DOHH2 (cell line): Measurements from ENCODE around the gene SUDS3.

ENCODE experiments used
- H3F3A ChIP-seq: fragments of 200-600 bp; sonication (generic), shearing (Covaris generic); 2 replicates; pipeline ENCODE4 v1.6.0; 2016; ENCODE audit warnings: antibody characterized with exemption, mild to moderate bottlenecking; ENCODE audit not compliant: control insufficient read depth, insufficient read depth
- H3K27ac ChIP-seq: fragments of 200-600 bp; sonication (generic); 2 replicates; pipeline ENCODE4 v1.5.1; 2014; ENCODE audit warnings: low read depth, mild to moderate bottlenecking, low read length, moderate library complexity
- H3K27me3 ChIP-seq: fragments of 200-600 bp; sonication (generic); 2 replicates; pipeline ENCODE4 v1.6.1; 2014; ENCODE audit warnings: mild to moderate bottlenecking, low read length, mixed read lengths; ENCODE audit not compliant: control insufficient read depth
- H3K36me3 ChIP-seq: fragments of 200-600 bp; sonication (generic); 2 replicates; pipeline ENCODE4 v1.6.1; 2014; ENCODE audit warnings: mild to moderate bottlenecking, low read length, moderate library complexity, mixed read lengths; ENCODE audit not compliant: control insufficient read depth
- H3K4me1 ChIP-seq: fragments of 200-600 bp; sonication (generic); 2 replicates; pipeline ENCODE4 v1.6.1; 2014; ENCODE audit warnings: mild to moderate bottlenecking, low read length, mixed read lengths; ENCODE audit not compliant: control insufficient read depth
- H3K4me2 ChIP-seq: fragments of 200-600 bp; sonication (generic); 2 replicates; pipeline ENCODE4 v1.6.0; 2014; ENCODE audit warnings: mild to moderate bottlenecking, low read length, moderate library complexity
- H3K4me3 ChIP-seq: fragments of 200-600 bp; sonication (generic); 2 replicates; pipeline ENCODE4 v1.5.1; 2014; ENCODE audit warnings: mild to moderate bottlenecking, low read length, mixed read lengths
- H3K79me2 ChIP-seq: fragments of 200-600 bp; sonication (generic); 2 replicates; pipeline ENCODE4 v1.6.1; 2014; ENCODE audit warnings: mild to moderate bottlenecking, low read length, mixed read lengths; ENCODE audit not compliant: control insufficient read depth
- H3K9me2 ChIP-seq: fragments of 200-600 bp; sonication (generic); replicated peaks from 2 replicates; pipeline ENCODE4 v1.6.1; 2014; ENCODE audit warnings: mild to moderate bottlenecking, low read length, mixed read lengths; ENCODE audit not compliant: control insufficient read depth
- H3K9me3 ChIP-seq: fragments of 200-600 bp; sonication (generic); 2 replicates; pipeline ENCODE4 v1.6.1; 2014; ENCODE audit warnings: antibody characterized with exemption, low read length, mixed read lengths; ENCODE audit not compliant: control insufficient read depth, insufficient read depth
- H4K20me1 ChIP-seq: fragments of 200-600 bp; sonication (generic); 2 replicates; pipeline ENCODE4 v1.6.0; 2014; ENCODE audit warnings: low read depth, mild to moderate bottlenecking, antibody characterized with exemption, low read length, moderate library complexity; ENCODE audit not compliant: control insufficient read depth, insufficient read depth
- EZH2phosphoT487 ChIP-seq: fragments of 200-600 bp; sonication (generic); IDR thresholded peaks from 2 replicates; pipeline ENCODE4 v1.6.1; 2017; ENCODE audit warnings: borderline replicate concordance, mild to moderate bottlenecking, antibody characterized with exemption, low read length, moderate library complexity, mixed read lengths
- TF ChIP-seq, protein P1 (sequence below): fragments of 200-600 bp; sonication (generic); IDR thresholded peaks from one replicate; pipeline ENCODE4 v1.5.1; 2014; ENCODE audit warnings: antibody characterized with exemption, mild to moderate bottlenecking, low read depth, low read length; ENCODE audit not compliant: poor library complexity, severe bottlenecking

SUDS3 gene

GRCh38 chr12:118377021-118377883 lies 897 bp downstream of the SUDS3 start:
- no peak for TF ChIP-seq EZH2phosphoT487
- TF ChIP-seq, protein P1, sequence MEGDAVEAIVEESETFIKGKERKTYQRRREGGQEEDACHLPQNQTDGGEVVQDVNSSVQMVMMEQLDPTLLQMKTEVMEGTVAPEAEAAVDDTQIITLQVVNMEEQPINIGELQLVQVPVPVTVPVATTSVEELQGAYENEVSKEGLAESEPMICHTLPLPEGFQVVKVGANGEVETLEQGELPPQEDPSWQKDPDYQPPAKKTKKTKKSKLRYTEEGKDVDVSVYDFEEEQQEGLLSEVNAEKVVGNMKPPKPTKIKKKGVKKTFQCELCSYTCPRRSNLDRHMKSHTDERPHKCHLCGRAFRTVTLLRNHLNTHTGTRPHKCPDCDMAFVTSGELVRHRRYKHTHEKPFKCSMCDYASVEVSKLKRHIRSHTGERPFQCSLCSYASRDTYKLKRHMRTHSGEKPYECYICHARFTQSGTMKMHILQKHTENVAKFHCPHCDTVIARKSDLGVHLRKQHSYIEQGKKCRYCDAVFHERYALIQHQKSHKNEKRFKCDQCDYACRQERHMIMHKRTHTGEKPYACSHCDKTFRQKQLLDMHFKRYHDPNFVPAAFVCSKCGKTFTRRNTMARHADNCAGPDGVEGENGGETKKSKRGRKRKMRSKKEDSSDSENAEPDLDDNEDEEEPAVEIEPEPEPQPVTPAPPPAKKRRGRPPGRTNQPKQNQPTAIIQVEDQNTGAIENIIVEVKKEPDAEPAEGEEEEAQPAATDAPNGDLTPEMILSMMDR, result no peak
- peaks cover 31% of the 10 kb centered on the region for H3K4me1 ChIP-seq
- H3K79me2 ChIP-seq, result peaks cover 47% of the 10 kb centered on the region
- peak overlapping the region; percentile 63 for H3K27ac ChIP-seq
- peak overlapping the region; percentile 81 for H3K4me3 ChIP-seq
- peaks cover 23% of the 10 kb centered on the region for H3K36me3 ChIP-seq
- no peaks in the 10 kb centered on the region for H3K27me3 ChIP-seq
- H3K4me2 ChIP-seq, result peak overlapping the region; percentile 80
- 0 out of 2 replicates have a peak, but pooled peaks cover 4% of the 10 kb centered on the region for H4K20me1 ChIP-seq
- H3F3A ChIP-seq, result peaks cover 7% of the 10 kb centered on the region; the same call in 1 of the 2 replicates
- H3K9me2 ChIP-seq, result no peaks in the 10 kb centered on the region
- no peaks in the 10 kb centered on the region for H3K9me3 ChIP-seq

- H3K79me2 ChIP-seq, result peaks cover 44% of the 10 kb centered on the region
- no peaks in the 10 kb centered on the region for H3K9me2 ChIP-seq
- H3F3A ChIP-seq, result peaks cover 7% of the 10 kb centered on the region; the same call in 1 of the 2 replicates
- H3K4me3 ChIP-seq, result peak overlapping the region; percentile 81
- peaks cover 24% of the 10 kb centered on the region for H3K36me3 ChIP-seq
- TF ChIP-seq EZH2phosphoT487, result no peak
- TF ChIP-seq, protein P1, result peak; percentile 95
- H4K20me1 ChIP-seq, result 0 out of 2 replicates have a peak, but pooled peaks cover 4% of the 10 kb centered on the region
- peak overlapping the region; percentile 80 for H3K4me2 ChIP-seq
- peaks cover 31% of the 10 kb centered on the region for H3K4me1 ChIP-seq
- no peaks in the 10 kb centered on the region for H3K9me3 ChIP-seq
- no peaks in the 10 kb centered on the region for H3K27me3 ChIP-seq
- peak overlapping the region; percentile 63 for H3K27ac ChIP-seq
These were observed 1.6 kb downstream of the SUDS3 start for GRCh38 chr12:118377884-118378470.

GRCh38 chr12:118391424-118391823 lies 15.1 kb downstream of the SUDS3 start:
- Histone ChIP-seq H3F3A (no peaks in the 10 kb centered on the region), H3K4me2 (no peak overlapping the region), H3K9me3 (no peaks in the 10 kb centered on the region), H3K79me2 (no peaks in the 10 kb centered on the region), H3K4me3 (no peak overlapping the region), H3K9me2 (no peaks in the 10 kb centered on the region), H3K4me1 (no peaks in the 10 kb centered on the region), H3K36me3 (peaks cover 71% of the 10 kb centered on the region), H4K20me1 (no peaks in the 10 kb centered on the region), H3K27me3 (no peaks in the 10 kb centered on the region), H3K27ac (no peak overlapping the region)
- TF ChIP-seq EZH2phosphoT487, result no peak

GRCh38 chr12:118391836-118392235 lies 15.5 kb downstream of the SUDS3 start:
- no peak for TF ChIP-seq EZH2phosphoT487
- TF ChIP-seq, protein P1, result no peak
- no peaks in the 10 kb centered on the region for H3K9me2 ChIP-seq
- no peaks in the 10 kb centered on the region for H3K27me3 ChIP-seq
- H3K9me3 ChIP-seq, result no peaks in the 10 kb centered on the region
- no peaks in the 10 kb centered on the region for H3K79me2 ChIP-seq
- no peaks in the 10 kb centered on the region for H3F3A ChIP-seq
- peaks cover 70% of the 10 kb centered on the region for H3K36me3 ChIP-seq
- no peaks in the 10 kb centered on the region for H3K4me1 ChIP-seq
- H3K4me3 ChIP-seq, result no peak overlapping the region
- no peaks in the 10 kb centered on the region for H4K20me1 ChIP-seq
- no peak overlapping the region for H3K4me2 ChIP-seq
- H3K27ac ChIP-seq, result no peak overlapping the region
